HEK293T (cell line): ENCODE data around the gene RABL6.

Source experiments
- CTCF ChIA-PET: fragments of 350-600 bp; formaldehyde crosslinking; extraction: SDS; loops from one replicate; lab custom pipeline; 2021; ENCODE audit warnings: antibody characterized with exemption, inconsistent platforms; lab: Yijun Ruan, JAX
- POLR2A ChIA-PET: fragments of 350-600 bp; formaldehyde crosslinking; extraction: SDS; loops from one replicate; lab custom pipeline; 2020; ENCODE audit warnings: antibody characterized with exemption, inconsistent platforms; lab: Yijun Ruan, JAX
- DNase-seq: peaks from one replicate; pipeline ENCODE4 v3.0.0; 2012; ENCODE audit warnings: mixed read lengths; ENCODE audit errors: extremely low spot score
- ARNT ChIP-seq: fragments of 450-650 bp; IDR thresholded peaks from 2 replicates; pipeline ENCODE4 v1.6.1; 2017; ENCODE audit warnings: mild to moderate bottlenecking
- BHLHE40 ChIP-seq: fragments of 450-650 bp; IDR thresholded peaks from 2 replicates; pipeline ENCODE4 v1.6.1; 2016; ENCODE audit warnings: mild to moderate bottlenecking, moderate library complexity, borderline replicate concordance
- CTBP1 ChIP-seq: fragments of 450-650 bp; IDR thresholded peaks from 2 replicates; pipeline ENCODE4 v1.6.1; 2016; ENCODE audit warnings: borderline replicate concordance
- ELF4 ChIP-seq: fragments of 450-650 bp; IDR thresholded peaks from 2 replicates; pipeline ENCODE4 v1.6.1; 2017; ENCODE audit warnings: antibody characterized with exemption
- FOXA1 ChIP-seq: fragments of 450-650 bp; IDR thresholded peaks from 2 replicates; pipeline ENCODE4 v1.6.1; 2016; ENCODE audit warnings: mild to moderate bottlenecking
- FOXK2 ChIP-seq: fragments of 450-650 bp; IDR thresholded peaks from 2 replicates; pipeline ENCODE4 v1.6.1; 2016; ENCODE audit warnings: mild to moderate bottlenecking
- FOXM1 ChIP-seq: fragments of 450-650 bp; IDR thresholded peaks from 2 replicates; pipeline ENCODE4 v1.6.1; 2017; ENCODE audit warnings: mild to moderate bottlenecking, borderline replicate concordance
- HDGF ChIP-seq: fragments of 450-650 bp; IDR thresholded peaks from 2 replicates; pipeline ENCODE4 v1.6.1; 2017; ENCODE audit warnings: antibody characterized with exemption, borderline replicate concordance
- L3MBTL2 ChIP-seq: fragments of 450-650 bp; conservative IDR thresholded peaks from 2 replicates; pipeline ENCODE4 v1.6.1; 2016; ENCODE audit warnings: mild to moderate bottlenecking
- LEF1 ChIP-seq: fragments of 450-650 bp; IDR thresholded peaks from 2 replicates; pipeline ENCODE4 v1.6.1; 2017; ENCODE audit warnings: mild to moderate bottlenecking, borderline replicate concordance
- NFRKB ChIP-seq: fragments of 450-650 bp; IDR thresholded peaks from 2 replicates; pipeline ENCODE4 v1.6.1; 2016; ENCODE audit warnings: mild to moderate bottlenecking, moderate library complexity
- PKNOX1 ChIP-seq: fragments of 450-650 bp; IDR thresholded peaks from 2 replicates; pipeline ENCODE4 v1.6.1; 2016
- SP1 ChIP-seq: fragments of 450-650 bp; IDR thresholded peaks from 2 replicates; pipeline ENCODE4 v1.6.1; 2017
- SUZ12 ChIP-seq: fragments of 450-650 bp; IDR thresholded peaks from 2 replicates; pipeline ENCODE4 v1.6.1; 2016; ENCODE audit warnings: mild to moderate bottlenecking
- TARDBP ChIP-seq: fragments of 450-650 bp; IDR thresholded peaks from 2 replicates; pipeline ENCODE4 v1.6.1; 2016
- ZNF384 ChIP-seq: fragments of 450-650 bp; IDR thresholded peaks from 2 replicates; pipeline ENCODE4 v1.6.1; 2016

The RABL6 gene

GRCh38 chr9:136855461-136856078 lies 47.8 kb downstream of the RABL6 start:
- ChIA-PET POLR2A (interaction anchor here (1.5 kb wide), 1 partner anchor 7 kb away, joined by 5 read pairs; no protein-coding TSS in a partner anchor), CTCF (no interaction called here)
- TF ChIP-seq SP1 (no peak), ARNT (no peak), SUZ12 (no peak), PKNOX1 (no peak), LEF1 (no peak), ZNF384 (no peak), ELF4 (no peak)
- DNase-seq, result no peak

GRCh38 chr9:136856079-136856476 lies 48.3 kb downstream of the RABL6 start:
- no peak for DNase-seq
- TF ChIP-seq ZNF384, result no peak
- no peak for TF ChIP-seq PKNOX1
- TF ChIP-seq HDGF, result no peak
- TF ChIP-seq FOXM1, result no peak
- TF ChIP-seq CTBP1, result no peak
- no peak for TF ChIP-seq L3MBTL2
- TF ChIP-seq FOXK2, result no peak
- TF ChIP-seq LEF1, result no peak
- TF ChIP-seq SP1, result no peak
- TF ChIP-seq ELF4, result no peak
- no peak for TF ChIP-seq NFRKB
- TF ChIP-seq FOXA1, result no peak
- no peak for TF ChIP-seq SUZ12
- no peak for TF ChIP-seq BHLHE40
- no peak for TF ChIP-seq TARDBP
- no peak for TF ChIP-seq ARNT
- ChIA-PET POLR2A (interaction anchor here (1.5 kb wide), 1 partner anchor 8 kb away, joined by 5 read pairs; no protein-coding TSS in a partner anchor), CTCF (no interaction called here)

- ChIA-PET POLR2A (interaction anchor here (1.5 kb wide), 1 partner anchor 9 kb away, joined by 5 read pairs; no protein-coding TSS in a partner anchor), CTCF (no interaction called here)
- TF ChIP-seq PKNOX1, result no peak
- no peak for TF ChIP-seq SUZ12
- TF ChIP-seq TARDBP, result no peak
- DNase-seq, result no peak
These were observed 48.9 kb downstream of the RABL6 start for GRCh38 chr9:136856541-136857141.

GRCh38 chr9:136857166-136857565 lies 49.4 kb downstream of the RABL6 start:
- ChIA-PET CTCF (no interaction called here), POLR2A (interaction anchor here (1.5 kb wide), 1 partner anchor 9 kb away, joined by 5 read pairs; no protein-coding TSS in a partner anchor)

GRCh38 chr9:136857581-136858412 lies 50.0 kb downstream of the RABL6 start:
- ChIA-PET CTCF (no interaction called here), POLR2A (no interaction called here)
- no peak for DNase-seq
- TF ChIP-seq ZNF384 (no peak), HDGF (no peak)

More at GRCh38 chr9:136857166-136857565, 49.4 kb downstream of the RABL6 start:
- no peak for TF ChIP-seq TARDBP
- TF ChIP-seq NFRKB, result no peak
- no peak for TF ChIP-seq HDGF
- TF ChIP-seq FOXM1, result no peak
- TF ChIP-seq SP1, result no peak
- TF ChIP-seq CTBP1, result no peak
- TF ChIP-seq FOXA1, result no peak
- TF ChIP-seq LEF1, result no peak
- TF ChIP-seq FOXK2, result no peak
- no peak for TF ChIP-seq SUZ12
- no peak for TF ChIP-seq BHLHE40
- DNase-seq, result no peak

- TF ChIP-seq TARDBP, result no peak
- TF ChIP-seq SUZ12, result no peak
- no peak for TF ChIP-seq FOXA1
- TF ChIP-seq ELF4, result no peak
- no peak for TF ChIP-seq FOXM1
- no peak for DNase-seq
- POLR2A ChIA-PET, result no interaction called here
- CTCF ChIA-PET, result no interaction called here
These were observed 50.7 kb downstream of the RABL6 start for GRCh38 chr9:136858452-136858843.
